HG03442 (cell line): Measurements from ENCODE around the gene KRTAP5-9.
"Not testable (repeated sequence)": the region's sequence is repeated elsewhere in the genome, so short reads cannot be mapped to it uniquely, and the experiment has no call there.

Experiments
- ATAC-seq: cut with Tn5 transposase; IDR thresholded peaks from one replicate; pipeline ENCODE4 v1.9.1; 2021; ENCODE audit warnings: mild to moderate bottlenecking, moderate library complexity; ENCODE audit not compliant: unreplicated experiment

Gene KRTAP5-9

GRCh38 chr11:71532036-71532610 lies 16.1 kb upstream of the KRTAP5-9 start:
- no peak for ATAC-seq

- not testable (repeated sequence) for ATAC-seq
These were observed 13.3 kb upstream of the KRTAP5-9 start for GRCh38 chr11:71534711-71535608.

GRCh38 chr11:71535825-71536224 lies 12.4 kb upstream of the KRTAP5-9 start:
- ATAC-seq, result no peak

- ATAC-seq, result no peak
These were observed 10.7 kb upstream of the KRTAP5-9 start for GRCh38 chr11:71537537-71537936.

GRCh38 chr11:71537977-71538665 lies 10.1 kb upstream of the KRTAP5-9 start, which contains the start of gene KRTAP5-8:
KRTAP5-8 (plus strand) TSS chr11:71538025; CDS start chr11:71538056, 31 bp downstream.
- not testable (repeated sequence) for ATAC-seq

GRCh38 chr11:71538666-71538990 lies 9.6 kb upstream of the KRTAP5-9 start:
- ATAC-seq, result no peak

- no peak for ATAC-seq
These were observed 9.2 kb upstream of the KRTAP5-9 start for GRCh38 chr11:71539017-71539416.

GRCh38 chr11:71539971-71540370 lies 8.2 kb upstream of the KRTAP5-9 start:
- ATAC-seq, result not testable (repeated sequence)

- ATAC-seq, result not testable (repeated sequence)
These were observed 7.5 kb upstream of the KRTAP5-9 start for GRCh38 chr11:71540521-71541304.

GRCh38 chr11:71542382-71542781 lies 5.8 kb upstream of the KRTAP5-9 start:
- no peak for ATAC-seq

- ATAC-seq, result no peak
These were observed 5.1 kb upstream of the KRTAP5-9 start for GRCh38 chr11:71542879-71543777.

GRCh38 chr11:71543866-71544265 lies 4.4 kb upstream of the KRTAP5-9 start:
- no peak for ATAC-seq

- ATAC-seq, result no peak
These were observed 3.5 kb upstream of the KRTAP5-9 start for GRCh38 chr11:71544525-71545214.

GRCh38 chr11:71545405-71545966 lies 2.7 kb upstream of the KRTAP5-9 start:
- no peak for ATAC-seq

GRCh38 chr11:71548716-71549151 lies 514 bp downstream of the KRTAP5-9 start:
- ATAC-seq, result no peak

- ATAC-seq, result no peak
These were observed 3.5 kb downstream of the KRTAP5-9 start for GRCh38 chr11:71551711-71552110.

- ATAC-seq, result no peak
These were observed 6.8 kb downstream of the KRTAP5-9 start for GRCh38 chr11:71554996-71555395.

GRCh38 chr11:71555508-71555907 lies 7.3 kb downstream of the KRTAP5-9 start:
- ATAC-seq, result no peak

- no peak for ATAC-seq
These were observed 7.8 kb downstream of the KRTAP5-9 start for GRCh38 chr11:71556018-71556417.
